Measurements from ENCODE around the gene FAM171A1.
"Not testable (repeated sequence)": the region's sequence is repeated elsewhere in the genome, so short reads cannot be mapped to it uniquely, and the experiment has no call there.

Gene FAM171A1

GRCh38 chr10:15315286-15315685 is 55.8 kb downstream of the FAM171A1 start:
- no peak for DNase-seq

- DNase-seq = no peak
Observed at GRCh38 chr10:15314482-15315045, 56.5 kb downstream of the FAM171A1 start.

DNA sequence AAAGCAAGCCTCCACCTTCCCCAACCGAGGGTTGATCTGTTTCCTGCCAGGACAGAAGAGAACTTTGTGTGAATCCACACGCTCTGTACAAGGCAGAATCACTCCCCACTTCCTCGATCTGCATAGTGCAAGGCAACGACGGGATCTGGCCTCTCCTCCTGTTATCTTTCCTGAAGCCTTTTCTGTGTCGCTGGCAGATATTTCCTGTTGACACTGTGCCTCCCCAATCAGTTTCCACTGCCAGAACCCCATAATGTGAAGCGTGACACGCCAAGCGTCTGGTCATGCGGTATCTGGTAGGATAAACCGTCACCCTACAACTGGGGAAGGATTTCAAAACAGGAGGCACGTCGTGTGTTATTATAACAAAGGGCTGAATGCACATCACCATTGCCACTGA is 57.2 kb downstream of the FAM171A1 start:
- DNase-seq = no peak

- no peak for DNase-seq
Observed at GRCh38 chr10:15313047-15313446, 58.0 kb downstream of the FAM171A1 start.

DNA sequence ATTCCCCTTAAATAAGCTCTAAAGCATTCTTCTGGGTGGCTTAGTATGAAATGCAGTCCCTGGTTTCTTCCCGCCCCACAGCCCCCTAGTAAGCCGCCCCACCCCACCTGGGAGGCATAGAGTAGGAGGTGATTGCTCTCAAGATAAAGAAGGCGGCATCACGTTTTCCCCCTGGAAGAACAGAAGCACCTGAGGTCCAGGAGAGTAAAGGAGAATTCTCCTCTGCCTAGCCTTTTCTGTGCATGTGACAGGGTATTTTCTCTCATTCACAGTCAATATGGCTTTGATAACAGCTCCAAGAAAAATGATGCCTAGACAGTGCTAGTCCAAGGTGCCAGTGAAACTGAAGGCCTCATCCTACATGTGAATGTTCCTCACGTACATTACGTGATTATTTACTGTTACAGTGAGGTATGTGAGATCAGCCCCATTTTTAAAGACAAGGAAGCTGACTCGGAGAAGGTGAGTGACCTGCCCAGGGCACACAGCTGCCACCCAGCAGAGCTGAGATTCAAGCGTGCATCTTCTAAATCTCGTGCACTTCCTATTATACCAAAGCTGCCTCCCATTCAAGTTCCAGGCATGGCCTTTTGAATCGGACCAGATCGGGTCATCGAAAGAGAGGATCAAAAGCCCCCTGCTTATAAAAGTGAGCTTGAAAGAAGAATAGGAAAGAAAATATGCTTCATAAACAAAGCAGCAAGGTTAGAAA is 59.4 kb downstream of the FAM171A1 start:
- no peak for DNase-seq

- DNase-seq = no peak
Observed at GRCh38 chr10:15310776-15311568, 60.1 kb downstream of the FAM171A1 start.

DNA sequence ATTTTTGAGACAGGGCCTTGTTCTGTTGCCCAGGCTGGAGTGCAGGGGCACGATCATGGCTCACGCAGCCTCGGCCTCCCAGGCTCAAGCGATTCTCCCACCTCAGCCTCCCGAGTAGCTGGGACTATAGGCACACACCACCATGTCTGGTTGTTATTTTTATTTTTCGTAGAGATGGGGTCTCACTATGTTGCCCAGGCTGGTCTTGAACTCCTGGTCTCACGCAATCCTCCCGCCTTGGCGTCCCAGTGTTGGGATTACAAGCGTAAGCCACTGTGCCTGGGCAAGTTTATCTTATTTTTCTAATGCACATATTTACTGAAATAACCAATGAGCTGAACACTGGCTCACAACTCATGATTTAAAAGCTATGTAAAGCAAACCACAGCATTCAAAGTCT is 61.9 kb downstream of the FAM171A1 start:
- DNase-seq = no peak

- DNase-seq = no peak
Observed at GRCh38 chr10:15306735-15307280, 64.3 kb downstream of the FAM171A1 start.

- no peak for DNase-seq
Observed at GRCh38 chr10:15305634-15306033, 65.5 kb downstream of the FAM171A1 start.

DNA sequence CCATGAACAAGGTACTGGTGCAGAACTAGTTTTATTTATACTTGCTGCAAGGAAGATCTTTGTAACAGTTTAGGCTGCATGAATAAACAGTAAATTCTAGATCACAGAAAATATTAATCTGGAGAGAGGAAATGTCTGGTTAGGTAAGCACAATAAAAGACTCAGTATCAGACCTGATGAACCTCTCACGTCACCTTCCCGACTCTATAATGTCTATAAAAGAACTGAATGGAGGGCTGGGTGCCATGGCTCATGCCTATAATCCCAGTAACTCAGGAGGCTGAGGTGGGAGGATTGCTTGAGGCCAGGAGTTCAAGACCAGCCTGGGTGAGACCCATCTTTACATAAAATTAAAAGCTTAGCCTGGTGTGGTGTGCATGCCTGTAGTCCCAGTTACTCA is 65.9 kb downstream of the FAM171A1 start:
- no peak for DNase-seq

- not testable (repeated sequence) for DNase-seq
Observed at GRCh38 chr10:15302188-15302956, 68.7 kb downstream of the FAM171A1 start.

DNA sequence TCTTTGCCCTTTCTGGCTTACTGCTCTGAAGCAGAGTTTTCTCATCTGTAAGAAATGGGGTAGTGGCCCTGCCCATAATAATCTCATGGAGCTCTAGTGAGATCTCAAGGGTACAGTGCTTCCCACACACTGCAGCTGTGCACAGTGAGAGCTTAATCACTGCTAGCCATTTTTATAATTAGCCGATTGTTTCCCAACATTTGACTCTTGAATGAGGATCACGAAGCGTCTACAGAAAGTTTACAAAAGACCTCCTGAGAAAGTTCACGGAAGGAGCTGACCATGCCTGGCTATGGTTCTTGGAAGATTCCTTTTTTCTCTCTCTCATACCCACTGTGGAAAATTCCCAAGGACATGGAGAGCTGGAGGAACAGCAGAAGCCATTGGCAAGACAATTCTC is 70.4 kb downstream of the FAM171A1 start:
- no peak for DNase-seq

DNA sequence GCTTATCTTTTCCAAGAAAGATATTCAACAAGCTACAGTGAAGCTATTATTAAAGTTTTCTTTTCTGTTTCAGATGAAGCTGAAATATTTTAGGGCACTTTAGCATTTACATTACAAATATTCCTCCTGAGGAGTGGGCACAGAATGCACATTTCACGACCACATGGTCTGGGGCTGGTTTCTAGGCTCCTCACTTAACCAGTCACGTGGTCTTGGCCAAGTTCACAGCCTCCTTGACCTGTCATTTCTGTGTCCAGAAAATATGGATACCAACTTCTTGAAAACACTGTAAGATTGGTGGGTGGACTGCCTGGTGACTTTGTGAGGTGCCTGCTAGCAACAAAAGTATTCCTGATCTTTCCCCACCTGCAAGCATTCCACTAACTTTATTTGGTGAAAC is 70.9 kb downstream of the FAM171A1 start:
- DNase-seq = no peak

DNA sequence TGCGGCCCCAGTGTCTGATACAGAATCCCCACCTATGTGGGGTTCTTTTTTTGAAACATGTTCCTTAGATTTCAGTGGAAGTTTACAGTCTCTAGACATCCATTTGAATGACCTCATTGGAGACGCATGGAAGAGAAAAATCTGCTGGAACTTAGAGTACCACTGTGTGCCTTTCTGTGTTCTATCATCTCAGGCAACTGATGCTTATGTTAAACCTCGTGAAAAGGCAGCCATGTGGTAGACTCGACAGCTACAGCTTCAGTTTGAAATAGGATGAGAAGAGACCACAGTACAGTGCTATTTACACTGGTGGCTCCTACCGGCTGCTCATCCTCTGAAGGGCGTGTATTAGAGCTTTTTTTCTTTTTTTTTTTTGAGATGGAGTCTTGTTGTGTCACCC is 74.4 kb downstream of the FAM171A1 start:
- no peak for DNase-seq

GRCh38 chr10:15295537-15296325 is 75.4 kb downstream of the FAM171A1 start:
- no peak for DNase-seq

GRCh38 chr10:15293862-15294842 is 76.9 kb downstream of the FAM171A1 start:
- no peak for DNase-seq

DNA sequence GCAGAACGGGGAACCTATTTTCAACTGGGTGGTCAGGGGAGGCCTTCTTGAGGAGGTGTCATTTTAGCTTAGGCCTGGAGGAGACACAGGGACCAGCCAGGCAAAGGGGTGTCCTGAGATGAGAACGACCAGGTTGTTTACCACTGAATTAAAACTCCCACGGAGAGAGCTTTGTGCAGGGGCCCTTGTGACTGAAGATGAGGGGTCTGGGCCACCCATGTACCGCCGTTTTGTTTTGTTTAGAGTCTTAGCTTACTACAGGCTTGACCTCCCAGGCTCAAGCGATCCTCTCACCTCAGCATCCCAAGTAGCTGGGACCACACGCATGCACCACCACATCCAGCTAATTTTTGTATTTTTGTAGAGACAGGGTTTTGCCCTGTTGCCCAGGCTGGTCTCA is 80.4 kb downstream of the FAM171A1 start:
- no peak for DNase-seq

- no peak for DNase-seq
Observed at GRCh38 chr10:15290150-15290549, 80.9 kb downstream of the FAM171A1 start.

DNA sequence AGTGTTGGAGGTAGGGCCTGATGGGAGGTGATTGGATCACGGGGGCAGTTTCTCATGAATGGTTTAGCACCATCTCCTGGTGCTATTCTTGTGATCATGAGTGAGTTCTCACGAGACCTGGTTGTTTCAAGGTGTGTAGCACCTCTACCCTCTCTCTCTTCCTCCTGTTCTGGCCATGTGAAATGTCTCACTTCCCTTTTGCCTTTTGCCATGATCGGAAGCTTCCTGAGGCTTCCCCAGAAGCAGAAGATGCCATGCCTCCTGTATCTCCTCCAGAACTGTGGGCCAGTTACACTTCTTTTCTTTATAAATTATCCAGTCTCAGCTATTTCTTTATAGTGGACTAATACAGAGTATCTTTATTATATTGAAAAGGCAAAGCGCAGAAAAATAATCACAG is 90.1 kb downstream of the FAM171A1 start:
- no peak for DNase-seq

DNA sequence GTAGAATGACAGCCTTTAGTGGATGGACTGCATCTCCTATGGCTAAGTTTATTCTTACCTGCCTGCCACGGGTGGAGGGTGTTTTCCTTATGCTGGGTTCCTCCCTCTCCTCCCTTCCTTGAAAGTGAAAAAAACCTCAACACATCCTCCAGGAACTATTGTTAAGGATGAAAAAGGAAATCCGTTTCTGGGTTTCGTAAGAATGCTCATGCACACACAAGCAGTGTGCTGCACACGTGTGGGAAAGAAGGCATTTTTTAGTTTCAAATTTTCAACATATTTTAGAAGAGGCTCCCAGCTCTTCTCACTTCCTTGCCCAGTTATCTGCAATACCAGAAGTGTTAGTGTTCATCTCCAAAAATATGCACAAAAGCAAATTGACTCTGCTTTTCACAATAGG is 90.6 kb downstream of the FAM171A1 start:
- DNase-seq = no peak

- no peak for DNase-seq
Observed at GRCh38 chr10:15279236-15279635, 91.9 kb downstream of the FAM171A1 start.
